Esophagus (tissue), 2 donors: ENCODE measurements around the gene TNNT1. TPM values are rescaled to one million over a fixed set of nuclear protein-coding genes. Genes with fewer than 3 reads are reported as not detected.

ENCODE experiments used
- H3K27ac ChIP-seq, 2 donors: one replicate each; pipeline ENCODE4 v1.5.1; 2013; ENCODE audit warnings: low read depth in 2 of 2, mild to moderate bottlenecking in 2 of 2, inconsistent platforms in 1 of 2, low read length in 1 of 2, moderate library complexity in 1 of 2
- H3K27me3 ChIP-seq, 2 donors: one replicate each; pipeline ENCODE4 v1.6.1; 2013; ENCODE audit warnings: low read length in 2 of 2, control low read depth in 1 of 2, mild to moderate bottlenecking in 1 of 2; ENCODE audit not compliant: insufficient read depth in 2 of 2, control insufficient read depth in 1 of 2
- H3K36me3 ChIP-seq, 2 donors: one replicate each; pipeline ENCODE4 v1.6.1; 2013; ENCODE audit warnings: low read length in 1 of 2; ENCODE audit not compliant: control insufficient read depth in 2 of 2, insufficient read depth in 2 of 2
- H3K4me1 ChIP-seq, 2 donors: one replicate each; pipeline ENCODE4 v1.6.1; 2013; ENCODE audit warnings: low read length in 1 of 2; ENCODE audit not compliant: control insufficient read depth in 2 of 2, insufficient read depth in 2 of 2
- H3K4me3 ChIP-seq, 2 donors: one replicate each; pipeline ENCODE4 v1.5.1; 2013; ENCODE audit warnings: low read length in 2 of 2, mild to moderate bottlenecking in 2 of 2, low read depth in 1 of 2, moderate library complexity in 1 of 2
- H3K9me3 ChIP-seq, 2 donors: one replicate each; pipeline ENCODE4 v1.6.1; 2013; ENCODE audit warnings: mild to moderate bottlenecking in 2 of 2, low read depth in 1 of 2, low read length in 1 of 2, moderate library complexity in 1 of 2; ENCODE audit not compliant: control insufficient read depth in 2 of 2, insufficient read depth in 1 of 2
- WGBS, 2 donors: extraction: QIAGEN DNeasy Blood & Tissue Kit; methylation state at CpG; one replicate each; pipeline ENCODE4 v1.1.7; 2013; 5-methylcytosine and 5-hydroxymethylcytosine counted together
- polyA plus RNA-seq, 2 donors: library from polyadenylated mRNA; stranded (reverse); fragments of 200-250 nt; gene quantifications; one replicate each; pipeline ENCODE4 v1.2.3, GENCODE V29; 2013
- donor health status: healthy with polysubstance abuse.
- donor health status: Bipolar disorder and iron deficiency.

TNNT1 gene
- polyA plus RNA-seq, 2 donors = 6.1 to 10.9 TPM

GRCh38 chr19:55092423-55093318 lies 56.3 kb downstream of the TNNT1 start:
- no peaks in the 10 kb centered on the region for H3K27me3 ChIP-seq
- H3K4me3 ChIP-seq = no peak overlapping the region
- peaks cover 10 to 38% of the 10 kb centered on the region in 2 donors for H3K36me3 ChIP-seq
- no peaks in the 10 kb centered on the region for H3K9me3 ChIP-seq
- H3K27ac ChIP-seq = no peak overlapping the region
- H3K4me1 ChIP-seq = peaks cover 0 to 7% of the 10 kb centered on the region in 2 donors
- WGBS, 2 donors = 90 to 91% methylated on average over 26 to 49 of the region's 49 CpGs

DNA sequence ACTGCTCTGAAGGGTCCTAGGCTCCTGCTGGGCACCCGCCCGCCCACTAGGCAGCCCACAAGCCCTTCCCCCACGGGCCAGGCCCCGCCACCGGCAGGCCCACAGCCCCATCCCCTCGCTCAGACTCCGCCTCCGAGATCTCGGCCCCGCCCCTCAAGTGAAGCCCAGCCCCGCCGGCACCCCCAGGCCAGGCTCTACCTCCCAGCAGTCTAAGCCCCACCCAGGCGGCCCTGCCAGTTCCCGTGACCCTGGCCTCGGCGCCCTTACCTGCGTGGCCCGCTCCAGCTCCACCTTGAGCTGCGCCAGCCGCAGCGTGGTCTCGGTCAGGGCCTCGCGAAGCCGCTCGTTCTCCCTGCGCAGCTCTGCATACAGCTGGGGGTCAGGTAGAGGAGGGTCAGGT lies 57.1 kb downstream of the TNNT1 start:
- Histone ChIP-seq H3K27me3 (no peaks in the 10 kb centered on the region), H3K27ac (no peak overlapping the region), H3K4me1 (peaks cover 0 to 13% of the 10 kb centered on the region in 2 donors), H3K9me3 (no peaks in the 10 kb centered on the region), H3K36me3 (peaks cover 10 to 37% of the 10 kb centered on the region in 2 donors), H3K4me3 (no peak overlapping the region)
- WGBS, 2 donors = 84 to 88% methylated on average over 26 to 27 of the region's 27 CpGs

DNA sequence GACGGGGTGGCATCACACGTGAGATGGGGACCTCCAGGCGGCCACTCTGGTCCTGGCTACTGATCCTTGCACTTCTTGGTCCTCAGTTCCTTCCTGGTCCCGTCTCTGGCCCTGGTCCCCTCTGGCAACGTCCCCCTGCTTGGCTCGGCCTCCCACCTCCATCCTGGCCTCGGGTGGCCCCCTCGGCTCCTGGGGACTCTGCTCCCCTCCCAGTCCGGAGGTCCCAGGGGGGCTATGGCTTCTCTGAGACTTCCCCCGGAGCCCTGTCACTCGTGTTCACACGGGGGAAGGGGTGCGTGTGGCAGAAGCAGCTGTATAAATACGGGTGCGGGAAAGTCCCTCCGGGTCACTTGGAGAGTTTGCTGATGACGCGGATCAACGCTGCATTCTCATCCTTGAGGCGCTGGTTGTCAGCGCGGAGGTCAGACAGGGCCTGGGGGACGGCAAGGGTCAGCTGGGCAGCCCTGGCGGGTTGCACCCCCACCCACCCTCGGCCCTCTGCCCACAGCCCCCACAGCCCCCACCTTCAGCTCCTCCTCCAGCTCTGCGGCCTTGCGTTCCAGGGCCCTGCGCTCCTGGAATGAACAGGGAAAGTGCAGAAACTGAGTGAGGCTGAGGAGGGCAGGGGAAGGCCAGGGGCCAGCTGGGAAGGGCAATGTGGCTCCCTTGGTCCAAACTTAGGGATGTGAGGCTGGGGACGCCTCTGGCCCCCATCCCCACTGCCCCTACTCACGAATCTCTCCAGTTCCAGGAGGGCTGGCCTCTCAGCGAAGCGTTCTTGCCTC lies 57.7 kb downstream of the TNNT1 start:
- 82 to 85% methylated on average over 32 of the region's 32 CpGs for WGBS, 2 donors
- H3K4me3 ChIP-seq = no peak overlapping the region
- H3K27ac ChIP-seq = no peak overlapping the region
- peaks cover 0 to 13% of the 10 kb centered on the region in 2 donors for H3K4me1 ChIP-seq
- no peaks in the 10 kb centered on the region for H3K9me3 ChIP-seq
- peaks cover 10 to 36% of the 10 kb centered on the region in 2 donors for H3K36me3 ChIP-seq
- no peaks in the 10 kb centered on the region for H3K27me3 ChIP-seq

DNA sequence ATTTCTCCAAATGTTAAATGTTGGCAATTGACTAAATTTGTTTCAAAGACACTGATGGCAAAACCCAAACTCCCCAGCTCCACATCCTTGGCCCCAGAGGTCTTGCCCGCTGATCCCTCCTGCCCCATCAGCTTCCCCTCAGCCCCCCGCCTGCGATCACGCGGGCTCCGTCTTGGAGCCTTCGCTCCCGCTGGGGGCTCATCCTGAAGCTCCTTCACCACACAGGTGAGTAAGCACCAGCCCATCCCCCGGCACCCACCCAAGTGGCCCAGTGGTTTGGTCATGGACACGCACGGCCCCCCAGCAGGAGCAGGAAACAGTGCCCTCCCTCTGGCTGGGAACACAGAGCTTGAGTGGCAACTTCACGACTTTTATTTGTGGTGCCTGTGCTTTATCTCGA lies 58.4 kb downstream of the TNNT1 start:
- 90 to 96% methylated on average over 13 of the region's 13 CpGs for WGBS, 2 donors
- H3K9me3 ChIP-seq = no peaks in the 10 kb centered on the region
- peaks cover 10 to 32% of the 10 kb centered on the region in 2 donors for H3K36me3 ChIP-seq
- no peak overlapping the region for H3K27ac ChIP-seq
- H3K4me3 ChIP-seq = no peak overlapping the region
- peaks cover 0 to 13% of the 10 kb centered on the region in 2 donors for H3K4me1 ChIP-seq
- H3K27me3 ChIP-seq = no peaks in the 10 kb centered on the region

DNA sequence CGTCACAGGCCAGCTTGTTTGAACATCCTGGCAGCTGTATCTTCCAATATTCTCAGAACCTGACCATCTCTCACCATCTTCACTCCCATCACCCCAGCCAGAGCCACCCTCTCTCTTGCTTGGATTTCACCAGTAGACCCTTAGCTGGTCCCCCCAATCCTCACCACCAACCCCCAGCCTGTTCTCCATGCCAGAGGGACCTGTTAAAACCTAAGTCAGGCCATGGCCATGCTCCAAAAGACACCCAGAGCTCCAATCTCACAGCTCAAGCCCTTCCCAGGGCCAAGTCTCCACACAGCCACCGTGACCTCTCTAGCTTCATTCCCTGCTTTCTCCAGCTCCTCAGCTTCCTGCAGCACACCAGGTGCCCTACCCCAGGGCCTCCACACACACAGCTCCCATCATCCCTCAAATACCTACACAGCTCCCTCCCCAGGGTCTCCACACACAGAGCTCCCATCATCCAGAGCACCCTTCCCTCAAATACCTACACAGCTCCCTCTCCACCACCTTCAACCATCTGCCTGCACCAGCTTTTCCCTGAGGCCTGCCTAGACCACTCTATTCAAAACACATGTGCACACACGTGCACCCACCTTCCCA lies 59.6 kb downstream of the TNNT1 start:
- peaks cover 7 to 22% of the 10 kb centered on the region in 2 donors for H3K36me3 ChIP-seq
- 87 to 92% methylated on average over 3 of the region's 3 CpGs for WGBS, 2 donors
- peaks cover 0 to 13% of the 10 kb centered on the region in 2 donors for H3K4me1 ChIP-seq
- no peaks in the 10 kb centered on the region for H3K27me3 ChIP-seq
- no peaks in the 10 kb centered on the region for H3K9me3 ChIP-seq
- H3K4me3 ChIP-seq = no peak overlapping the region
- peak overlapping the region in 1 of 2 donors; percentile 26 for H3K27ac ChIP-seq

GRCh38 chr19:55088543-55089341 lies 60.3 kb downstream of the TNNT1 start:
- no peaks in the 10 kb centered on the region for H3K9me3 ChIP-seq
- no peak overlapping the region for H3K4me3 ChIP-seq
- H3K27me3 ChIP-seq = no peaks in the 10 kb centered on the region
- peaks cover 4 to 21% of the 10 kb centered on the region in 2 donors for H3K36me3 ChIP-seq
- WGBS, 2 donors = 45 to 48% methylated on average over 17 to 18 of the region's 18 CpGs
- peak overlapping the region in 1 of 2 donors; percentile 21 for H3K27ac ChIP-seq
- H3K4me1 ChIP-seq = peaks cover 0 to 13% of the 10 kb centered on the region in 2 donors

GRCh38 chr19:55088021-55088451 lies 61.0 kb downstream of the TNNT1 start:
- 41 to 61% methylated on average over 12 of the region's 12 CpGs for WGBS, 2 donors
- no peaks in the 10 kb centered on the region for H3K9me3 ChIP-seq
- peak overlapping the region in 1 of 2 donors; percentile 18 for H3K27ac ChIP-seq
- H3K4me1 ChIP-seq = peaks cover 0 to 13% of the 10 kb centered on the region in 2 donors
- no peak overlapping the region for H3K4me3 ChIP-seq
- H3K27me3 ChIP-seq = no peaks in the 10 kb centered on the region
- peaks cover 4 to 21% of the 10 kb centered on the region in 2 donors for H3K36me3 ChIP-seq

- Histone ChIP-seq H3K4me1 (peaks cover 0 to 13% of the 10 kb centered on the region in 2 donors), H3K4me3 (peak overlapping the region; percentile 32 to 45), H3K27me3 (no peaks in the 10 kb centered on the region), H3K36me3 (peaks cover 4 to 17% of the 10 kb centered on the region in 2 donors), H3K27ac (peak overlapping the region; percentile 13 to 18), H3K9me3 (peaks cover 0 to under 1% of the 10 kb centered on the region in 2 donors)
- 19 to 35% methylated on average over 17 of the region's 17 CpGs for WGBS, 2 donors
Measured at GRCh38 chr19:55087542-55087901, 61.5 kb downstream of the TNNT1 start.
